ENCODE results near the gene NEIL1. TPM values are rescaled to one million over a fixed set of nuclear protein-coding genes. Genes with fewer than 3 reads are reported as not detected.
A peak's percentile ranks its signal among the peaks of the same experiment; 100 is the strongest.

The NEIL1 gene
- total and polyA plus RNA-seq, 10 of the 15 experiments (the other 5 are each of a cell fraction or from before 2014, with no cell fraction given) = 0.10 to 2.3 (median 0.66) TPM

DNA sequence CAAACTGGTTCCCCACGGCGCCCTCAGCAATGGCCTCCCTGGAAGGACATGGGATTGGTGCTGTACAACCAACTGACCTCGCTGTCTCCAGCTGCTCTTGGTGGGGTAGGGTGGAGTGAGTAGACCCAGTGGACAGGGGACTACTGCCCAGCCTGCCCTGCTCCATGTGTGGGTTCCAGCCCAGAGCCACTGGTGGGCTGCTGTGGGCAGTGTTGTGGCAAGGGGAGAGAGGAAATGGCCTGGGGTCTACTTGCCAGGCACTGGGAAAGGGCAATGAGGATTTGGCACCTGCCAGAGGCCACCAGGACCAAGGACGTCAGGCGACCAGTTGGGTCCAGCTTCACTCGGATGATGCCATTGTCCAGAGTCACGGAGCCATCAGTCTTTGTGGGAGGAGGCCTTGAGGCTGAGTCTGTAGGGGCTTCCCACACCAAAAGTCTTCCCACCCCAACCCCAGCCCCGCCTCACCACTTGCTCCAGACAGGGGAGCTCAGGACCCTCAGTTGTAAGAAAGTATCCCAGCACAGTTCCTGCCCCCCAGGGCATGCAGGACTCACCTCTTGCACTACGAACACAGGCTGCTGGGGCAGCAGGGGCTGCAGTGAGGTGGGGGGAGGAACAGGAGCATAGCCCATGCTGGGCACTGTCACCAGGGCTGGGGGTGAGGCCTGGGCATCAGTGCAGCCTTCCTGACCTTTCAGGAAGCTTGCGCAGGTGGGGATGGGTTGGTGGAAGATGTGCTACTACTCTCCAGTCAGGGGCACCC, 12.1 kb downstream of the NEIL1 start:
- no peak for FAIRE-seq
- BruUV-seq (replicated peaks) = no TSS peak
- DNase-seq (ENCODE audit: low read depth, low spot score) = no peak
- Histone ChIP-seq H3K27me3 (replicated peaks in 1 of 2; ENCODE audit: control insufficient read depth in 2 of 2, insufficient read depth in 2 of 2, low read length in 1 of 2) (no peaks in the 10 kb centered on the region), H3K4me2 (ENCODE audit: control insufficient read depth, insufficient read depth) (no peak overlapping the region), H3K36me3 (ENCODE audit: control insufficient read depth in 2 of 2, insufficient read depth in 2 of 2, low read length in 1 of 2) (no peaks in the 10 kb centered on the region; a peak in 3 of 4 replicates), H3K9ac (ENCODE audit: control insufficient read depth, insufficient read depth, low read length) (no peak overlapping the region), H4K20me1 (ENCODE audit: control insufficient read depth, insufficient read depth) (no peaks in the 10 kb centered on the region), H3K79me2 (ENCODE audit: control insufficient read depth, insufficient read depth, low read length) (no peaks in the 10 kb centered on the region), H2AFZ (ENCODE audit: control insufficient read depth, low read depth, low read length) (no peak overlapping the region), H3K9me3 (replicated peaks; ENCODE audit: control insufficient read depth, insufficient read depth, low read length) (no peaks in the 10 kb centered on the region), H3K4me1 (ENCODE audit: control insufficient read depth, insufficient read depth, low read length) (no peaks in the 10 kb centered on the region), H3K27ac (ENCODE audit: control insufficient read depth, insufficient read depth) (no peak overlapping the region), H3K4me3 (no peak overlapping the region)
- ChIA-PET CTCF (no interaction called here), POLR2A (no interaction called here), SMC1A (ENCODE audit: uncharacterized antibody, unreplicated experiment) (no interaction called here), RAD21 (ENCODE audit: unreplicated experiment) (no interaction called here)
- no peak for ATAC-seq
- WGBS (ENCODE audit: insufficient coverage, insufficient replicate concordance, low lambda C conversion rate, missing lambda C conversion rate) = 89% methylated on average over 10 of the region's 10 CpGs
- in situ Hi-C loops (cut with MboI) = no loop called here
- intact Hi-C loops (cut with micrococcal nuclease; ENCODE audit: unreplicated experiment) = no loop called here
- TF ChIP-seq YBX1 (IDR thresholded peaks at IDR 0.05) (no peak), POLR2A (IDR thresholded peaks at IDR 0.05; ENCODE audit: low read depth, low read length) (0 out of 2 replicates have a peak, but pooled peaks have one; percentile 0)

DNA sequence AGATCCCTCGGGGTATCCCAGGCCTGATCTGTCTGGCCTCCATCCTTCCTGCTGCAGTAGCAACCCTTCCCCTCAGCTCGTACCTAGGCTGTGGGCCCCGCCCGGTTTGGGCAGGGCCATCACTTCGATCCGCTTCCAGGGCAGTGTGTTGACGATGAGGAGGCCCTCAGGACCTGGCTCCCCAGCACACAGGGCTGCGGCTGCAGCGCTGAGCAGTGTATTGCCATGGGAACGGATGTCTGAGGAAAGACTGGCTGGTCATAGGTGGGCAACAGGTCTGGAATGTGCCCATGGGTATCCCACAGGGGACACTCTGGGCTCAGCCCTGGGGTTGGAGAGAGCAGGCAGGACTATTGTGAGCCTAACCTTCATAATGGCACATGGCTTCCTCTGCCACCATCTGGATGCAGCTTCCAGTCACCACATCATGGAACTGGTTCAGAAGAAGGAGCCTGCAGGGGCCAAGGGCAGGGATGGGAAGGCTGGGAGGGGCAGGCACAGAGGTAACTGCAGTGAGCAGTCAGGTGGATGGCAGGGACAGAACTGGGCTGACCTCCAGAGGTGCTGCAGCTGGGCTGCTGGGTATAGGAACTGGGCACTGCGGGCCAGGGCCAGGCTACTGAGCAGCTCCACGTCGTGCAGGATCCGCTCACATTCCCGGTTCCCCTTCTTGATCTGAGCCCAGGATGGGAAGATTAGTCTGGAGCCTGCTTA, 12.9 kb downstream of the NEIL1 start:
- H3K36me3 ChIP-seq (ENCODE audit: control insufficient read depth in 2 of 2, insufficient read depth in 2 of 2, low read length in 1 of 2) = peaks cover 0 to 2% of the 10 kb centered on the region in 2 experiments; a peak in 3 of 4 replicates
- FAIRE-seq = no peak
- 97% methylated on average over 15 of the region's 15 CpGs for WGBS (ENCODE audit: insufficient coverage, insufficient replicate concordance, low lambda C conversion rate, missing lambda C conversion rate)

More for the DNA sequence above, 12.9 kb downstream of the NEIL1 start:
- no peaks in the 10 kb centered on the region for H3K9me3 ChIP-seq (replicated peaks; ENCODE audit: control insufficient read depth, insufficient read depth, low read length)
- in situ Hi-C loops (cut with MboI) = no loop called here
- H2AFZ ChIP-seq (ENCODE audit: control insufficient read depth, low read depth, low read length) = no peak overlapping the region
- no peaks in the 10 kb centered on the region for H3K4me1 ChIP-seq (ENCODE audit: control insufficient read depth, insufficient read depth, low read length)
- no peak for DNase-seq (ENCODE audit: low read depth, low spot score)
- no peak overlapping the region for H3K4me2 ChIP-seq (ENCODE audit: control insufficient read depth, insufficient read depth)
- ChIA-PET CTCF (no interaction called here), POLR2A (no interaction called here), RAD21 (ENCODE audit: unreplicated experiment) (no interaction called here), SMC1A (ENCODE audit: uncharacterized antibody, unreplicated experiment) (no interaction called here)
- no peak overlapping the region for H3K27ac ChIP-seq (ENCODE audit: control insufficient read depth, insufficient read depth)
- intact Hi-C loops (cut with micrococcal nuclease; ENCODE audit: unreplicated experiment) = no loop called here
- H3K27me3 ChIP-seq (replicated peaks in 1 of 2; ENCODE audit: control insufficient read depth in 2 of 2, insufficient read depth in 2 of 2, low read length in 1 of 2) = no peaks in the 10 kb centered on the region
- H3K9ac ChIP-seq (ENCODE audit: control insufficient read depth, insufficient read depth, low read length) = no peak overlapping the region
- no peak overlapping the region for H3K4me3 ChIP-seq
- no TSS peak for BruUV-seq (replicated peaks)
- ATAC-seq = no peak
- no peak for TF ChIP-seq HCFC1 (IDR thresholded peaks at IDR 0.05; ENCODE audit: low read length)
- H4K20me1 ChIP-seq (ENCODE audit: control insufficient read depth, insufficient read depth) = no peaks in the 10 kb centered on the region
- no peaks in the 10 kb centered on the region for H3K79me2 ChIP-seq (ENCODE audit: control insufficient read depth, insufficient read depth, low read length)
